ENCODE data around the gene DUSP16.
"Not testable (repeated sequence)": the region's sequence is repeated elsewhere in the genome, so short reads cannot be mapped to it uniquely, and the experiment has no call there.

Gene DUSP16

DNA sequence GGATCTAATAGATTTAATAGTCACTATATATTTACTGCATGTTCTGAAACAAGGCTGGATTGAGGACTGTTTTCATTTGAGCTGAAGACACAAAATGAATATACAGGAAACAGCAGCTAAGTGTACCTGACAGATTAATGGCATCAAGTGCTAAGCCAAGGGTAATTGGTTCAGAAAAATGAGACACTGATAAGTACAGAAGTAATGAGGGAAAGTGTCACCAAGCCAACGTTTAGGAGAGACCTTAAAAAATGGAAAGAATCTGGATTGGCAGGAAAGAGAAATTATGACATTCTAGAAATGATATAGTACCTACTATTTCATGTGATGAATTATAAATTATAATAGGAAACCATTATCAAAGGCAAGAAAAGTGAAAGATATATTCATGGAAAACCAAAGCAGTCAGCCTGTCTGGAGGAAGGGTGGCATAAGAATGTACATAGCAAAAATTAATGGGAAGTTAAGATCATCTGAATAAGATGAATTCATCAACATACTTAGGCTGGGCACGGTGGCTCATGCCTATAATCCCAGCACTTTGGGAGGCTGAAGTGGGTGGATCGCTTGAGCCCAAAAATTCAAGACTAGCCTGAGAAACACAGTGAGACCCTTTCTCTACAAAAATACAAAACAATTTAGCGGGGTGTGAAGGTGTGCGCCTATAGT lies 21.0 kb upstream of the DUSP16 start:
- no peak for DNase-seq

DNA sequence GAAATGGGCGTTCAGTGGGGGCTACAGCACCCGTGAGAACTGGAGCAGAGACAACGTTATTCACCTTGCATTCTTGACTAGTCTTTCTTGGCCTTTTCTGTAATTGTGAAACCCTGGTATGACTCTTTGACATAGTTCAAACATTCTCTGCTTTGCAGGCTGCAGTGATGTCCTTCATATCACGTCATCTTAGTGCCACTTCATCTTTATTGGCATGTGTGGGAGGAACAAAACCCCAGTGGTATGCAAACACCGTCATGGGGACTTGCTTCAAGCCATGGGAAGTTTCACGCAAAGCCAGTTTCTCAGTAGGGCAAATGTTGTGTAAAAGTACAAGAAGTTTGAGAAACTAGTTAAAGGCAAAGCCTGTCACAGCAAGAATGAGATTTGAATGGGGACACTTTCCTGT lies 20.2 kb upstream of the DUSP16 start:
- DNase-seq: no peak

DNA sequence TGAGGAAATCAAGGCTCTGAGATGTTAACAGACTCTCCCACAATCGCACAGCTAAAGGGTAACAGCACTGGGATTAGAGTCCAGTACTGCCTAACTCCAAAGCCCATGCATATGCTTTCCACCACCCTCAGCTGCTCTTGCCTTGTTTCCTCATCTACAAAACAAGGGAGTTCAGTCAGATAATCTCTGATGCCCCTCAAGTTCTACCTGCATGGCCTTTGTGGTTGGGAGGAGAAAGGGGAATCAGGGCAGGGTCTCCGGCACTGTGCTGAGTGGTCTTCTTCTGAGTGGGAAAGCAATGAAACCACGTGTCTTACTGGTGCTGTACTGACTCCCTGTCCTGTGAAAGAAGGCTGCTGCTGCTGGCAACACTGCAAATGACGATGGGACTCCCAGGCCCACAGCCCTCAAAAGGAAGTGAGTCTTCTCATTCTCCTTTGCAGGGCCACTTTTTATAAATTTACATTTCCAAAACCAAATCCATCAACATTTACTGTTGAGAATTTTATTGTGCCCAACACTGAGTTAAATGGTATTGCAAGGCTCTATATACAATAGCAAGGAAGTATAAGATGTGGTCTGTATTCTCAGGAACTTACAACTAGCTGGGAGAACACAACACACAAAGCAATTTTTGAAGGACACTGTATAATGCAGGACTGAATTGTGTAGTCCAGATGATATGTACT lies 19.7 kb upstream of the DUSP16 start:
- DNase-seq: no peak

DNA sequence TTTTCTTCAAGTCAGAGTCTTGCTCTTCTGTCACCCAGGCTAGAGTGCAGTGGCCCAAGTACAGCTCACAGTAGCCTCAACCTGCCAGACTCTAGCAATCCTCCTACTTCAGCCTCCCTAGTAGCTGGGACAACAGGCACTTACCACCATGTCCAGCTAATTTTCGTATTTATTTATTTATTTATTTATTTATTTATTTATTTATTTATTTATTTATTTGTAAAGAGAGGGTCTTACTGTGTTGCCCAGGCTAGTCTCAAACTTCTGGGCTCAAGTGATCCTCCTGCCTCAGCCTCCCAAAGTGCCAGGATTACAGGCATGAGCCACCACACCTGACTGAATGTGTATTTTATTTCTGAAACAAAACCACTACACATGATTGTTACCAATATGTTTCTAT lies 18.1 kb upstream of the DUSP16 start:
- not testable (repeated sequence) for DNase-seq

DNA sequence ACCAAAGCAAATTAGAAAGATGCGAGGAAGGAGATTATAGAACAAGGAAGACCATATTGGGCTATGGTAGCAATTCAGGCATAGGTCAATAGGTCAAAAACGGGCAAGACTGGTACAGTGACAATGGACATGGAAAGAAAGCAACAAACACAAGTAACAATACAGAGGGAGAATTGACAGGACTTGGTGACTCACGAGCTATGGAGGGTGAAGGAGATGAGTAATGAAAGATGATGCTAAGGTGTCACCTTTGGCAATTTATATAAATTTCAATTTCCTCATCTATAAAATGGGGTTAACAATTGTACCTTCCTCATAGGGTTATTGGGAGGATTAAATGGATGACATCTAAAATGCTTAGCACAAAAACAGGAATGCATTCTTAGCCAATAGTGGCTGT lies 15.1 kb upstream of the DUSP16 start:
- DNase-seq: no peak

DNA sequence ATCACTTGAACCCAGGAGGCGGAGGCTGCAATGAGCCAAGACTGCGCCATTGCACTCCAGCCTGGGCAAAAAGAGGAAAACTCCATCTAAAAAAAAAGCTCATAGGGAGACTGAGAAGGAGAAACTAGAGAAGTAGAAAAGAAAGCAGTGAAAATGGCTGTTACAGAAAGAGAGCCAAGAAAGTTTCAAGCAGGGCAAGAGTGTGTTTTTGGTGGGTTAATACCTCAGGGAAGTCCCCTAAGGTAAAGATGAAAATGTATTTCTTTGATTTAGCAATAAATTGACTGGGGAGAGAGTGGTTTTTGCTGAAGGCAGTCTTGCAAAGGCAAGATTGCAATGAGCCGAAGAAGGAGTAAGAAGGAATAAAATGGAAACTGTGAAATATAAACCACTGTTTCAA lies 10.0 kb upstream of the DUSP16 start:
- DNase-seq: no peak

DNA sequence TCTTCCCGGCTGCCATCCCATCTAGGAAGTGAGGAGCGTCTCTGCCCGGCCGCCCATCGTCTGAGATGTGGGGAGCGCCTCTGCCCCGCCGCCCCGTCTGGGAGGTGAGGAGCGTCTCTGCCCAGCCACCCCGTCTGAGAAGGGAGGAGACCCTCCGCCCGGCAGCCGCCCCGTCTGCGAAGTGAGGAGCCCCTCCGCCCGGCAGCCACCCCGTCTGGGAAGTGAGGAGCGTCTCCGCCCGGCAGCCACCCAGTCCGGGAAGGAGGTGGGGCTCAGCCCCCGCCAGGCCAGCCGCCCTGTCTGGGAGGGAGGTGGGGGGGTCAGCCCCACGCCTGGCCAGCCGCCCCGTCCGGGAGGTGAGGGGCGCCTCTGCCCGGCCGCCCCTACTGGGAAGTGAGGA lies 3.3 kb upstream of the DUSP16 start:
- not testable (repeated sequence) for DNase-seq

DNA sequence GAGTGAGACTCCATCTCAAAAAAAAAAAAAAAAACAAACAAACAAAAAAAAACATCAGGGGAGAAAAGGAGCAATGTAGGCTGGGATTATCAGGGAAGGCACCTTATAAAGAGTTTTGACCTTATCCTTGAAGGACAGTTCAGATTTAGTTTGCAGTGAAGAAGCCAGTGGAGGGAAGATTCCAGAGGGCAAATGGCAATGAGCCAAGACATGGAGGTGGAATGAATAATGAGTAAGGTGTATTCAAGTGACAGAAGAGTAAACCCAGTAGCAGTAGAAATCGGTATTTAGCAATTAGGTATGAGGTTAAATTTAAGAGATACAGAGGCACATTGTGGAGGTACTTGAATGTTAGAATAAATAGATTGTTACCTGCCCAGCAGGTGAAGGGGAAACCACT lies 2.2 kb upstream of the DUSP16 start:
- DNase-seq: no peak

DNA sequence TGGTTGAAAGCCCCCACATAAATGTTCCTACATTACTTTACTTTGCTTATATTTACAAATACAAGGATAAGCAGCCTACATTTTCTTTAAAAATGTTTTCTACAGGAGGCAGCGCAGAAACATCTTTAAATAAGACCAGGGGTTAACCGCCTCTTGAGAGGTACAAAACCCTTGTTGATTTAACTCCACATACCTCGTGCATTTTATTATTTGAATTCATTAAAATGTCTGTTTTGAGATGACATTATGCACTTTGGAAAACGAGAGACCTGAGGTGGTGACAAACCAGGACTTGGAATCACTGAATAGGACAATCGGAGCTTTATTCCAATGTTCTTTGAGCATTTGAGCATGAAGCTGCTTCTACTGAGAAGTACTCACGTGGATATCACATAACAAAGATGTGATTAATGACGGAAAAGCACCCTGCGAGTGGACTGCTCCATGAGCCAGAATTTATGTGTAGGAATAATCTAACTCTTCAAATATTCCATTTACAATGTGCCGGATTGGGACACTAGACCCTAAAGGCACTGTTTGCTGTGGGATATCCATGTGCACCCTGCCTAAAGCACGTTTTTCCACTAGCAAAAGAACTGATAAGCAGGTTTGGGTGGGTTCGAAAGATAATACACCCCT lies 746 bp upstream of the DUSP16 start:
- no peak for DNase-seq

DNA sequence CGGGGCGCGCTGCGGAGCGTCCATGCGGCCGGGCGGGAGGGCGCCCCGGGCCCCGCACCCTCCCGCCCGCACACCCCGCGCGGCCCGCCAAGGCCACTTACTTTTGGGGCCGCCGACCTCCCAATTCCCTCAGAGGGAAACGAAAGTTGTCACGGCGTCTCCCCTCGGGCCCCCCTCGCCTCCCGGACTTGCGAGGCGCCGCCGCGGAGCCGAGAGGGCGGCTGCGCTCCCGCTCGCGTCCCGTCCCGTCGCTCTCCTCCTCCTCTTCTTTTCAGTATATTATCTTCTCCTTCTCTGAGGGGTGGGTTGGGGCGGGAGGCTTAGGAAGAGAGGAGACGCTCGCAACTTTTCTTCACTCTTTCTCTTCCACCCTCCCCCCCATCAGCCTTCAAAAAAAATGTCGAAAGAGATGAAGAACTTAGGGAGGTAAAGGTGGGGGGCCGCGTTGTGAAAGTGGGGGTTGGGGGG lies 613 bp downstream of the DUSP16 start:
- peak; percentile 26 for DNase-seq

DNA sequence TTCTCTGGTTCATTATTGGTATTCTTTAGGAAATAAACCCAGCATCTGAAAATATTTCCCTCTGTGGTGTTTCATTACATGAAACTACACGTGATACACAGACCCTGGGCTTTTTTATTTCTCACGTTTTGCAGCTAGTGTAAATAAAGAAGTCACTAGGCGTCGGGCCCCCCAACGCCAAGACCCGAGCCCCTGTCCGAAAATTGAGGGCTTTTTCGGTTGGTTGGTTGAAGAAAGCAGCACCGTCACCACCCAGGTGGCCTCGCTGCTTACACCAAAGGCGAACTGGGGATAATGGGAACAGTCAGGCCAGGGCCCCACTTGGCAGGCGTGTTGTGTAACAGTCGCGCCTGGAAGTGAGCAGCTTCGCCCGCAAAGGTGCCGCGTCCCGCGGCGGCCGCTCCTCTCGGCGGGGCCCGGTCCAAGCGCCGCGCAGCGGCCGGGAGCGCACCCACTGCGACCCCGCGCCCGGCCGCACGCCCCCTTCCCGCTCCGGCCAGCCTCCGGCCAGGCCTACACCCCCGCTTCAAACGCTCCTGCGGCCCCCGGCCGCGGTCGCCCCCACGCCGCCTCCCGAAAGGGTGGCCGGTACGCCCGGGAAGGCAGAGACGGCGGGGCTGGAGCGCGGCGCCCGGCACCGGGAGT lies 1.2 kb downstream of the DUSP16 start:
- peak; percentile 31 for DNase-seq

DNA sequence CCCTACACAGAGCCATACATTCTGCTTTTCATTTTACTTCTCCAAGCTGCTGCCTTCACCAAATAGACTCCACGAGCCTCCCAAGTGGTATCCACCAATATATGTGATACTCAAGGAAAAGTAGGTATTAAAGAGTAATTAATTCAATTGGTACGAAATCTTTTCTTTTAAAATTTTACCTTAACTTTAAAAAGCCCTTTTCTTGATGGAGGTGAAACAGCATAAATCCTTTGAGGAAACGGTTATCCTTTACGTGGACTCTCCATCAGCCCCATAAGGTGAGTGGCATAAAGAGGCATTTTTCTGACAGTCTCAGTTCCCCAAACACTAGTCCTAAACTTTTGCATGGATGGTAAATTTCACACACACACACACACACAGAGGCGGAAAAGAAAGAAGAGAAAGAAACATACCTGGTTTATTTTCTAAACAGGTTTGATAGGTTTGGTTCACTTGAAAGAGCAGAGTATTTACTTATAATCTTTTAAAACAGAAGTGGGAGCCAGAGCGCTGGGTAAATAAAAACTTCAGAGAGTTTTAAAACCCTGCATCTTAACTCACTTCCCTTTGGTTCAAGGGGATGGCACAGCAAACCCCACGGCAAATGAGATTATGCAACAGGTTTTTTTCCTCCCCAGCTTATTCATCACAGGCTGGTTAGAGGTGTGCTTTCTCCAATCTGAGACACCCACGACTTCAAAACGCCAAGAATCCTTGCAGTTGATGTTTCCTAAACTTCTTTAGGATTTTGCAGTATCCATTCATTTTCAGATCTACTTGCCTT lies 1.9 kb downstream of the DUSP16 start:
- DNase-seq: peak; percentile 44

DNA sequence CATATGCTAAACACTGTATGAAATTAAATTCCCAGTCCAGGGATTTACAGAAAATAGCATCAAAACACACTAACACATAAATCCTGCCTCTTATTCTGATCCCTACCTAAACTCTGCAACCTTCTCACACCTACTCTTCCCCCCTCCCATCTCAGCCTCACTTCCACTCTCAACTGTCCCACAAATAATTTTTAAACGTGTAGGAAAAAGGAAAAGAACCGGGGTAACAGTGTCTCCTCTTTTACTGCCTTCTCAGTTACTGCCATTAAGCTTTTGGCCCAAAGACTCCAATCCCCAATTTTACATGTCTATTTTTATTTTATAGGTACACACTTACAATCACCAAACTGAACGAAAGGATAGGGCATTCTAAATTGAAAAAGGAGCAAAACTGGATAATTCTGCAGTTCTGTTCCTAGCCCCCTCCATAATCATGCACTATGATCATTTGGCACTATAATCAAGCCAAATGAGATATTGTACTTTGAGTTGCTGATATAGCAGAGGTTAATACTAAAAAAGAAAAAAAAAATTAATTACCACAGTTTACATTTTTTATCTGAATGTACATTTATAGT lies 2.9 kb downstream of the DUSP16 start:
- no peak for DNase-seq

DNA sequence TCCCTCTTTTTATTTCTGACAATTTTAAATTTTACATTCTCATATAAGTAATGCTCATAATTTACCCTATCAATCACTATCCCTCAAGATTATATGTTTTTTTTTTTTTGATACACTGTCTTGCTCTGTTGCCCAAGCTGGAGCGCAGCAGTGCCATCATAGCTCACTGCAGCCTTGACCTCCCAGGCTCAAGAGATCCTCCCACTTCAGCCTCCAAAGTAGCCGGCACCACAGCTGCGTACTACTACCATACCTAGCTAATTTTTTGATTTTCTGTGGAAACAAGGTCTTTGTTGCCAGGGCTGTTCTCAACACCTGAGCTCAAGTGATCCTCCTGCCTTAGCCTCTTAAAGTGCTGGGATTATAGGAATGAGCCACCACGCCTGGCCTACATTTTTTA lies 4.4 kb downstream of the DUSP16 start:
- no peak for DNase-seq

DNA sequence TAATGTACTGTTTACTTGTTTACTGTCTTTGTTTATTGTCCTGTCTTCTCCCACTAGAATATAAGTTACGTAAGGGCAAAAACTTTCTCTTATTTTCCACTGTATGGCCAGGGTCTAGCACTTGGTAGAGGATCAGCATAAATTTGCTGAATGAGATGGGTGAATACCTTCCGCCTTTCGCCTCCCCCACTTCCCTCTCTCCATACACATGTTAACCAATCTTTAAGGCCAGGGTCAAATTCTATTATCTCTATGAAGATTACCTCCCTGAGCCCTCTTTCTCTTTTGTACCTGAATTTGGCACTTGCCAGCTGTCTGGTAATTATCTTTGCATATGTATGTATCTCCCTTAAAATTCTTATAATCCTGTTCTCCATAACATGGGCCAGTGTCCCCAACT lies 4.9 kb downstream of the DUSP16 start:
- no peak for DNase-seq

DNA sequence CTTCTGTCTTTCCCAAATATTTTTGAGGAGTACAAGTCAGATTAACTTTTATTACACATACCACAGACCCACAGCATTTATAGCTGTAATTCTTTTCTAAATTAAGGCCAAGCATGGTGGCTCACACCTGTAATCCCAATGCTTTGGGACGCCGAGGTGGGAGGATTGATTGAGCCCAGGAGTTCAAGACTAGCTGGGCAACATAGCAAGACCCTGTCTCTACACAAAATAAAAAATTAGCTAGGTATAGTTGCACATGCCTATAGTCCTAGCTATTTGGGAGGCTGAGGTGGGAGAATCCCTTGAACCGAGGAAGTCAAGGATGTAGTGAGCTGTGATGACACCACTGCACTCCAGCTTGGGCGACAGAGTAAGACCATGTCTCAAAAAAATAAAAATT lies 7.0 kb downstream of the DUSP16 start:
- no peak for DNase-seq

DNA sequence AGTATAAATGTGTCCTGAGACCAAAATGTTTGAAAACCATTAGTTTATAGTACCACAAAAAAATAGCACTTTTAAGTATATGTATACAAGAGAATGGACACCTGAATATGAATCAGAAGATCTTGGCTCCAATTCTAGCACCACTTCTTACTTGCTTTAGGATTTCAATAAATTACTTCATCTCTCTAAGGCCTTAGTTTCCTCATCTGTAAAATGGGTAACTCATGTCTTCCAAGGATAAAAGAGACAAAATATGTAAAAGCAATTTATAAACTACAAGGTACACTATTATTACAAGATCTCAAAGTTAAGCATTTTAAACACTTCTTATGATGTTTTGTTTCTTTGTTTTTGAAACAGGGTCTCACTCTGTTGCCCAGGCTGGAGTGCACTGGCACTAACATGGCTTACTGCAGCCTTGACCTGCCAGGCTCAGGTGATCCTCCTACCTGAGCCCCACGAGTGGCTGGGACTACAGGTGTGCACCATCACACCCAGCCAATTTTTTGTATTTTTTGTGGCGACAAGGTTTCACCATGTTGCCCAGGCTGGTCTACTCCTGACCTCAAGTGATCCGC lies 9.4 kb downstream of the DUSP16 start:
- DNase-seq: no peak

DNA sequence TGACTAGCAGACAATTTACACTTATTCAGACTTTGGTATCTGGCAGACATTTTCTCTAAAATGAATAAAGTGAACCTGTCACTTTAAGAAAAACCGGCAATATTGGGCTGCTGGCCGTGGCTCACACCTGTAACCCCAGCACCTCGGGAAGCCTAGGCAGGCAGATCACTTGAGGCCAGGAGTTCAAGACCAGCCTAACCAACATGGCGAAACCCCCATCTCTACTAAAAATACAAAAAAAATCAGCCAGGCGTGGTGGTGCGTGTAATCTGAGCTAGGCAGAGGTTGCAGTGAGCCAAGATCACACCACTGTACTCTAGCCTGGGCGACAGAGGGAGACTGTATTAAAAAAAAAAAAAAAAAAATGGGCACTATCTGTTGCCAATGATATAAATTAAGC lies 11.5 kb downstream of the DUSP16 start:
- DNase-seq: no peak

DNA sequence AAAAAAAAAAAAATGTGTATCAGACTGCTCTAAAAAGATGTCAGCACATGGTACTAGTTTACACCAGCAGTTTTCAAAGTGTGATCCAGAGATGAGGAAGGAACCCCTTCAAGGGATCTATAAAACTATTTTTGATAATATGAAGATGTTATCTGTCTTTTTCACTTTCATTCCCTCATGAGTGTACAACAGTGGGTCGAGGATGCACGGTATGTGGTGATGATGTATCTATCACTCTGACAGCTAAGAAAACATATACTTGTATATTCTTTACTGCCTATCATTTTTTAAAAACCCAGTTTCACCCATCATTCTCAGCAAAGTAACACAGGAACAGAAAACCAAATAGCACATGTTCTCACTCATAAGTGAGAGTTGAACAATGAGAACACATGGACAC lies 12.4 kb downstream of the DUSP16 start:
- no peak for DNase-seq

DNA sequence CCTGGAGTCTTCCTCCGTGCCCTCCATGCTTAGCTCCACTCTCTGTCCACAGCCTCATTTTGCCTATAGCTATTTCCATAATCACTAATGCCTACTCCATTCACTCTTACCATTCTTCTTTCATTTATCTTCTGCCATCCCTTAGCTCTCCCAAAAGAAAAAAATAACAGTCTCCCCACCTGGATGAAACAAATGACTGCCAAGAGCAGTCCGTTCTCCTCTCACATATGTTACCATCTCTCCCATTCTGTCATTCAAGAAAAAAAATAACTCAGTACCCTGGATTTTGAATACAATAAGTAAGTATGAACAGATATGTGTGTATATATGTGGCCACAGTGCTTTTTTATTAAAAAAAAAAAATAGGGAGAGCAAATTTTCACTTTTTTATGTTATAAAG lies 13.2 kb downstream of the DUSP16 start:
- DNase-seq: no peak

DNA sequence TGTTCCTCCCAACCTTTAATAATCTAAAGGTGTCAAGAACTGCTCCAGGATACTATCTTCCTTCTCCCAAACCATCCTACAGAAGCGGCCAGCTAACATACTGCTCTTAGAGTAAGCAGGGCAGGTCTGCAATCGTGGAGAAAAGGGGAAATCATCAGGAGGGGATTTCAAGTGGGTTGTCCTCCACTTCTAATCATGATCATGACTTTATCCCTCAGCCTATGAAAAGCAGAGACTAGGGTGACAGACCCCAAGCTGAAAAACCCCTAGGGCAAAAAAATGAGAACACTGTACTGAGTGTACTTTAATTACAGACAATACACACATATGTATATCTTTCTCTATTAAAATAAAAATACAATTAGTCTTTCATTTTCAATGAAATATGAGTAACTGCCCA lies 13.9 kb downstream of the DUSP16 start:
- no peak for DNase-seq

DNA sequence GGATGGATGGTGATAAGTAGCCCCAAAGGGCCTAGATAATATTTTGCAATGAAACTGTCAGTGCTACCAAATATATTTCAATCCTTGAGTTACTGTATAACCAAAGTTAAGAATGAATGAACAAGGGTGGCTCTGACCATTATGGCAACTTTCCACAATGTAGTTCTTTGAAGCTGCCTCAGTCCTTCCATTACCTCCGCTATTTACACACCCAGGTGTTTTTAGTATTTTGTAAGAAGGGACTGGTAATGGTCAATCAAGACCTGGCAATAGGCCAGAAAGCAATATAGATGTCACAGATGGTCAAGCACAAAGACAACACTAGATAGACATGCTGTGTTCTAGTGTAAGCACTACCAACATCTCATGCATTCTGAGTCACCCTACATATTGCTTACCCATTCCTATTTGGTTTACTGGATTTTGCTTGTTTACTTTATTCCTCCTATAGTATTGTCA lies 16.3 kb downstream of the DUSP16 start:
- no peak for DNase-seq
